Smooth muscle cell (in vitro differentiated cells): ENCODE measurements around the gene KAZN. TPM values are rescaled to one million over a fixed set of nuclear protein-coding genes. Genes with fewer than 3 reads are reported as not detected.

Experiments used
- DNase-seq: peaks from one replicate; lab custom pipeline; 2025; ENCODE audit not compliant: unreplicated experiment; lab: John Stamatoyannopoulos, UW
- H2AFZ ChIP-seq: fragments of 200-600 bp; sonication (generic); 2 replicates; pipeline ENCODE4 v1.6.0; 2016; ENCODE audit warnings: antibody characterized with exemption, low read depth, mild to moderate bottlenecking
- H3F3A ChIP-seq: fragments of 200-600 bp; sonication (generic); 2 replicates; pipeline ENCODE4 v1.6.0; 2017; ENCODE audit warnings: antibody characterized with exemption, low read depth
- H3K27ac ChIP-seq: fragments of 200-600 bp; sonication (generic); 2 replicates; pipeline ENCODE4 v1.5.1; 2016; ENCODE audit warnings: low read depth, mild to moderate bottlenecking
- H3K27me3 ChIP-seq: fragments of 200-600 bp; sonication (generic); 2 replicates; pipeline ENCODE4 v1.6.1; 2016; ENCODE audit warnings: low read depth, mild to moderate bottlenecking
- H3K36me3 ChIP-seq: fragments of 200-600 bp; sonication (generic); 2 replicates; pipeline ENCODE4 v1.5.1; 2016; ENCODE audit warnings: low read depth
- H3K4me1 ChIP-seq: fragments of 200-600 bp; sonication (generic); 2 replicates; pipeline ENCODE4 v1.5.1; 2016; ENCODE audit warnings: low read depth
- H3K4me2 ChIP-seq: fragments of 200-600 bp; sonication (generic); 2 replicates; pipeline ENCODE4 v1.6.0; 2016; ENCODE audit warnings: mild to moderate bottlenecking
- H3K4me3 ChIP-seq: fragments of 200-600 bp; sonication (generic); 2 replicates; pipeline ENCODE4 v1.5.1; 2016; ENCODE audit warnings: mild to moderate bottlenecking
- H3K79me2 ChIP-seq: fragments of 200-600 bp; sonication (generic); 2 replicates; pipeline ENCODE4 v1.6.0; 2016; ENCODE audit warnings: low read depth, mild to moderate bottlenecking
- H3K9ac ChIP-seq: fragments of 200-600 bp; sonication (generic); 2 replicates; pipeline ENCODE4 v1.6.0; 2016; ENCODE audit warnings: low read depth
- H3K9me3 ChIP-seq: fragments of 200-600 bp; sonication (generic); replicated peaks from 2 replicates; pipeline ENCODE4 v1.5.1; 2016; ENCODE audit warnings: low read depth
- H4K20me1 ChIP-seq: fragments of 200-600 bp; sonication (generic); 2 replicates; pipeline ENCODE4 v1.6.0; 2016; ENCODE audit warnings: low read depth
- CTCF ChIP-seq: fragments of 200-600 bp; sonication (generic); IDR thresholded peaks from 2 replicates; pipeline ENCODE4 v1.5.1; 2017; ENCODE audit warnings: borderline replicate concordance, mild to moderate bottlenecking, antibody characterized with exemption; ENCODE audit not compliant: insufficient read depth, poor library complexity, severe bottlenecking
- WGBS: methylation state at CpG from one replicate; pipeline ENCODE4 v1.1.7; 2016; ENCODE audit warnings: low lambda C conversion rate; 5-methylcytosine and 5-hydroxymethylcytosine counted together
- polyA plus RNA-seq: library from polyadenylated mRNA; unstranded; fragments of >200 nt; fragmentation: Nextera tagmentation; extraction: Ambion mirVana; gene quantifications from 2 replicates; pipeline ENCODE4 v1.2.1, GENCODE V29; 2016
- total RNA-seq: library from RNA; depleted of rRNA; stranded (reverse); fragments of >200 nt; gene quantifications from 2 replicates; pipeline ENCODE4 v1.2.3, GENCODE V29; 2014

Gene KAZN
- total and polyA plus RNA-seq, 2 experiments from 2014 or later, result 6.3 to 8.2 TPM

- no peak overlapping the region for H3K9ac ChIP-seq
- no peak for DNase-seq
- H3K4me1 ChIP-seq, result peaks cover 7% of the 10 kb centered on the region
- H4K20me1 ChIP-seq, result no peaks in the 10 kb centered on the region
- H3F3A ChIP-seq, result no peaks in the 10 kb centered on the region
- H3K9me3 ChIP-seq, result no peaks in the 10 kb centered on the region
- H3K79me2 ChIP-seq, result no peaks in the 10 kb centered on the region
- H3K4me2 ChIP-seq, result no peak overlapping the region
- TF ChIP-seq CTCF, result no peak
- no peak overlapping the region for H3K27ac ChIP-seq
- no peaks in the 10 kb centered on the region for H3K27me3 ChIP-seq
- H3K36me3 ChIP-seq, result no peaks in the 10 kb centered on the region
- H2AFZ ChIP-seq, result no peak overlapping the region
- H3K4me3 ChIP-seq, result no peak overlapping the region
- 89% methylated on average over 16 of the region's 16 CpGs for WGBS
These were observed 186.6 kb downstream of the KAZN start for GRCh38 chr1:14784790-14785773.

GRCh38 chr1:14786109-14786675 lies 187.7 kb downstream of the KAZN start:
- no peak overlapping the region for H3K27ac ChIP-seq
- H3F3A ChIP-seq, result no peaks in the 10 kb centered on the region
- no peak overlapping the region for H3K4me3 ChIP-seq
- no peak for DNase-seq
- no peaks in the 10 kb centered on the region for H4K20me1 ChIP-seq
- no peak overlapping the region for H3K4me2 ChIP-seq
- no peaks in the 10 kb centered on the region for H3K9me3 ChIP-seq
- no peaks in the 10 kb centered on the region for H3K79me2 ChIP-seq
- H2AFZ ChIP-seq, result no peak overlapping the region
- no peak overlapping the region for H3K9ac ChIP-seq
- peaks cover 7% of the 10 kb centered on the region for H3K4me1 ChIP-seq
- H3K27me3 ChIP-seq, result no peaks in the 10 kb centered on the region
- 95% methylated on average over 9 of the region's 9 CpGs for WGBS
- H3K36me3 ChIP-seq, result no peaks in the 10 kb centered on the region
- TF ChIP-seq CTCF, result no peak

- Histone ChIP-seq H3F3A (no peaks in the 10 kb centered on the region), H2AFZ (no peak overlapping the region), H3K36me3 (no peaks in the 10 kb centered on the region), H3K27me3 (no peaks in the 10 kb centered on the region), H3K4me3 (no peak overlapping the region), H3K9me3 (no peaks in the 10 kb centered on the region), H3K27ac (no peak overlapping the region), H4K20me1 (no peaks in the 10 kb centered on the region), H3K4me2 (no peak overlapping the region), H3K79me2 (no peaks in the 10 kb centered on the region), H3K9ac (no peak overlapping the region), H3K4me1 (peaks cover 7% of the 10 kb centered on the region)
- 83% methylated on average over 1 of the region's 1 CpG for WGBS
- no peak for DNase-seq
- TF ChIP-seq CTCF, result no peak
These were observed 188.2 kb downstream of the KAZN start for GRCh38 chr1:14786681-14787080.
